Right lobe of liver (tissue), 4 donors: ENCODE data around the gene B2M.

Experiments used
- POLR2A ChIP-seq: fragments of 450-650 bp; IDR thresholded peaks from one replicate; pipeline ENCODE4 v1.6.1; 2017; ENCODE audit warnings: antibody characterized with exemption, mild to moderate bottlenecking
- TF ChIP-seq, protein P1 (sequence below), 4 donors: fragments of 200-600 bp in 3 of 4; fragments of 450-650 bp in 1 of 4; IDR thresholded peaks; one replicate each; pipeline versions ENCODE4 v1.5.1 to v1.8.0; 2016 to 2022; ENCODE audit warnings: antibody characterized with exemption in 4 of 4, mild to moderate bottlenecking in 2 of 4
- donor health status: DM: no; HTN: no; CAD: no.
- donor health status: DM: no; HTN: no; CAD: no.
- donor health status: DM: no; HTN: yes; CAD: no.

- TF ChIP-seq POLR2A, result no peak
- TF ChIP-seq, protein P1, sequence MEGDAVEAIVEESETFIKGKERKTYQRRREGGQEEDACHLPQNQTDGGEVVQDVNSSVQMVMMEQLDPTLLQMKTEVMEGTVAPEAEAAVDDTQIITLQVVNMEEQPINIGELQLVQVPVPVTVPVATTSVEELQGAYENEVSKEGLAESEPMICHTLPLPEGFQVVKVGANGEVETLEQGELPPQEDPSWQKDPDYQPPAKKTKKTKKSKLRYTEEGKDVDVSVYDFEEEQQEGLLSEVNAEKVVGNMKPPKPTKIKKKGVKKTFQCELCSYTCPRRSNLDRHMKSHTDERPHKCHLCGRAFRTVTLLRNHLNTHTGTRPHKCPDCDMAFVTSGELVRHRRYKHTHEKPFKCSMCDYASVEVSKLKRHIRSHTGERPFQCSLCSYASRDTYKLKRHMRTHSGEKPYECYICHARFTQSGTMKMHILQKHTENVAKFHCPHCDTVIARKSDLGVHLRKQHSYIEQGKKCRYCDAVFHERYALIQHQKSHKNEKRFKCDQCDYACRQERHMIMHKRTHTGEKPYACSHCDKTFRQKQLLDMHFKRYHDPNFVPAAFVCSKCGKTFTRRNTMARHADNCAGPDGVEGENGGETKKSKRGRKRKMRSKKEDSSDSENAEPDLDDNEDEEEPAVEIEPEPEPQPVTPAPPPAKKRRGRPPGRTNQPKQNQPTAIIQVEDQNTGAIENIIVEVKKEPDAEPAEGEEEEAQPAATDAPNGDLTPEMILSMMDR (IDR thresholded peaks at IDR 0.05), result no peak
Measured at GRCh38 chr15:44694416-44694815, 16.9 kb upstream of the B2M start.
